ENCODE measurements around the gene DCDC2.
A peak's percentile ranks its signal among the peaks of the same experiment; 100 is the strongest.

DCDC2 gene

DNA sequence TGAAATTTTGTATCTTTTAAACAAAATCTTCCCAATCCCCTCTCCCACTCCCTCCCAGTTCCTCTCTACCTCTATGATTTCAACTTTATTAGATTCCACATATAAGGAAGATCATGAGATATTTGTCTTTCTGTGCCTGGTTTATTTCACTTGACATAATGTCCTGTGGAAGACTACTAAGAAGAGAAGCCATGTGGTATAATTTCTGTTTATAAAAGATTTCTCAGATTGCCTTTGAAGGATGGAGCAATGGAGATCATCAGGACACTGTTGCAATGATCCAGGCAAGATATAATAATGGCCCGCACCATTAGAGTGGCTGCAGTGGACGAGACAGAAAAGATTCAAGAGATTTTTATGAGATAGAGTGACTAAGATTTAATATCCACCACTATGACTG lies 218.8 kb downstream of the DCDC2 start:
- H3K4me1 Mint-ChIP-seq = no peaks in the 10 kb centered on the region
- H3K36me3 Mint-ChIP-seq = no peaks in the 10 kb centered on the region
- H3K27me3 Mint-ChIP-seq = no peaks in the 10 kb centered on the region
- H3K9me3 Mint-ChIP-seq = peaks cover 0 to 7% of the 10 kb centered on the region in 2 donors
- no peak for DNase-seq
- no peak overlapping the region for H3K4me3 Mint-ChIP-seq
- ATAC-seq (replicated peaks) = no peak
- H3K27ac Mint-ChIP-seq = no peak overlapping the region

DNA sequence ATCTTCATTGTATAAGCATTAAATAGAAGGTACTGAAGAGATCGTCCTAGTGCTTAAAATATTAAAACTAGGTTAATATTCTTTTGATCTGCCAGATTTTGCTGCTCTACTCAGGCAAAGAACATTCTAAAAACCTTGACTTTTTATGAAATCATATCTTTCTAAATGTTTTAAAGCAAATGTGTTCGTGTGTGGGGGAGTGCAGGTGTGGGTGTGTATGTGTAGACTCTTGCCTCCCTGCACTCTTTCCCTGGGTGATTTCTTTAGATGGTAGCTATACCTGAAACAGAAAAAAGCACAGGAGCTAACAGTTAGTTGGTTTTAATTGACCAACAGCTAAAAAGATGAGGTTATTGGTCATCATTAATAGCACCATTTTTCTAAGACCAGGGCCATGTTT lies 226.1 kb downstream of the DCDC2 start:
- Mint-ChIP-seq H3K4me3 (no peak overlapping the region), H3K27me3 (peaks cover 3 to 4% of the 10 kb centered on the region in 2 donors), H3K4me1 (no peaks in the 10 kb centered on the region), H3K27ac (no peak overlapping the region), H3K9me3 (peaks cover 7 to 10% of the 10 kb centered on the region in 2 donors), H3K36me3 (peaks cover 0 to 1% of the 10 kb centered on the region in 2 donors)
- no peak for ATAC-seq (replicated peaks)
- no peak for DNase-seq

DNA sequence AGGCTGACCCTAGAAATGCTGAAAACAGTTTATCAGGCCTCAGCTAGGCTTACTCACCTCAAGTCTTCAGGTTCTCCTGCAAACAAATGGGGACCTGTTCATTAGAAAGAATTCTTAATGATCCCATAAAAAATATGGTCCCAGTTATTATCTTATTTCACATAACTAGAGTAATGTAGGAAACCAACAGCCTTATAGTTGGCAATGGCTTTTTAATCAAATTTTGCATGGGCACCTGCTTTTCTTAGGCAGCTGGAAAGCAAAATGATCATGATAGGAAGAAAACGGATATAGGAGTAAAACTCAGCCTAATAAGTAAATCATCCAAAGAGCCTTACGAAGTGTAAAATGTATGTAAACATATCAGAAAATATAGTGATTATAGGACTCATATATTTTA lies 230.5 kb downstream of the DCDC2 start:
- H3K27me3 Mint-ChIP-seq = peaks cover 24 to 32% of the 10 kb centered on the region in 2 donors
- peaks cover 0 to 1% of the 10 kb centered on the region in 2 donors for H3K36me3 Mint-ChIP-seq
- H3K4me3 Mint-ChIP-seq = no peak overlapping the region
- no peak for DNase-seq
- H3K27ac Mint-ChIP-seq = no peak overlapping the region
- H3K9me3 Mint-ChIP-seq = peaks cover 5 to 8% of the 10 kb centered on the region in 2 donors
- ATAC-seq (replicated peaks) = no peak
- H3K4me1 Mint-ChIP-seq = peaks cover 0 to 1% of the 10 kb centered on the region in 2 donors

DNA sequence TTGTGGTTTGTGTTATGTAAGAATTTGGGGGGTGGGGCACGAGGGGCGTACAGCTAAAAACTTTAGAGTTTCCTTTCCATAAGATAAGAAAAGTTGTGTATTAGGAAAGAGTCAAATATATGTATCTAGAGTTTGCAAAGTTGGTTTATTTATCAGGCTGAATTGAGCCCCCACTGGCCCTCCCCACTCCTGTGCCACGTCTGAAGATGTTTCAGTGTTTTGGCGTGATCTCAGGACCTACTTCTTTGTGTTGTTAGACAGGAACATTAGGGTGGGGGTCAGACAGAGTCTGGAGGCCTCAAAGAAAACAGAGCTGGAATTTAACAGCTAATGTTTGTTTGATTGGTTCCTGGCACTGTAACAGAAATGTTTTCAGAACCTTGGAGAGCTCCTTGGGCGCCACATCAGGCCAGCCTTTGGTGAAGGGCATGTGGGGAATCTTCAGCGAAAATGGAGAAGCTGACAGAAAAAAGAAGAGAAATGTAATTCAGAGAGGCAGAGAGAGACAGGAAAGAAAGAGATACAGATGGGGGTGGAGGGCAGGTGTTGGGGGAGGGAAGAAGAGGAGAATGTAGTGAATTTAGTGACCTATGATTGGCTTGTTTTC lies 231.2 kb downstream of the DCDC2 start:
- peaks cover 0 to 1% of the 10 kb centered on the region in 2 donors for H3K4me1 Mint-ChIP-seq
- ATAC-seq (replicated peaks) (peak in 1 of 2 donors; percentile 49), DNase-seq (no peak)
- H3K9me3 Mint-ChIP-seq = peaks cover 5 to 8% of the 10 kb centered on the region in 2 donors
- H3K27me3 Mint-ChIP-seq = peaks cover 24 to 32% of the 10 kb centered on the region in 2 donors
- H3K36me3 Mint-ChIP-seq = peaks cover 0 to 1% of the 10 kb centered on the region in 2 donors
- no peak overlapping the region for H3K27ac Mint-ChIP-seq
- no peak overlapping the region for H3K4me3 Mint-ChIP-seq

GRCh38 chr6:24125980-24126379 lies 231.9 kb downstream of the DCDC2 start, which contains the start of gene NRSN1:
NRSN1 (plus strand) TSS chr6:24126215; CDS start chr6:24134328, 8,113 bp downstream.
- Mint-ChIP-seq H3K36me3 (peaks cover 0 to 1% of the 10 kb centered on the region in 2 donors), H3K4me1 (peaks cover 0 to 1% of the 10 kb centered on the region in 2 donors), H3K9me3 (peaks cover 5 to 8% of the 10 kb centered on the region in 2 donors), H3K27ac (no peak within 1 kb of the TSS), H3K4me3 (no peak within 1 kb of the TSS), H3K27me3 (peaks cover 24 to 32% of the 10 kb centered on the region in 2 donors)
- DNase-seq = no peak
- ATAC-seq (replicated peaks) = no peak

GRCh38 chr6:24122139-24122538 lies 235.7 kb downstream of the DCDC2 start:
- Mint-ChIP-seq H3K27me3 (peaks cover 24 to 32% of the 10 kb centered on the region in 2 donors), H3K27ac (no peak overlapping the region), H3K36me3 (peaks cover 0 to 1% of the 10 kb centered on the region in 2 donors), H3K4me1 (peaks cover 0 to 1% of the 10 kb centered on the region in 2 donors), H3K9me3 (peaks cover 3 to 4% of the 10 kb centered on the region in 2 donors), H3K4me3 (no peak overlapping the region)
- ATAC-seq (replicated peaks) (no peak), DNase-seq (no peak)

All from stimulated activated naive B cell treated with anti-CD40 and anti-IgM and Interleukin-4, amounts not matched to agents 10 μg/mL and 1 μg/mL and 100 μg/mL, for 72 hours (primary cell).